ENCODE results near the gene TMPRSS9.

The TMPRSS9 gene

DNA sequence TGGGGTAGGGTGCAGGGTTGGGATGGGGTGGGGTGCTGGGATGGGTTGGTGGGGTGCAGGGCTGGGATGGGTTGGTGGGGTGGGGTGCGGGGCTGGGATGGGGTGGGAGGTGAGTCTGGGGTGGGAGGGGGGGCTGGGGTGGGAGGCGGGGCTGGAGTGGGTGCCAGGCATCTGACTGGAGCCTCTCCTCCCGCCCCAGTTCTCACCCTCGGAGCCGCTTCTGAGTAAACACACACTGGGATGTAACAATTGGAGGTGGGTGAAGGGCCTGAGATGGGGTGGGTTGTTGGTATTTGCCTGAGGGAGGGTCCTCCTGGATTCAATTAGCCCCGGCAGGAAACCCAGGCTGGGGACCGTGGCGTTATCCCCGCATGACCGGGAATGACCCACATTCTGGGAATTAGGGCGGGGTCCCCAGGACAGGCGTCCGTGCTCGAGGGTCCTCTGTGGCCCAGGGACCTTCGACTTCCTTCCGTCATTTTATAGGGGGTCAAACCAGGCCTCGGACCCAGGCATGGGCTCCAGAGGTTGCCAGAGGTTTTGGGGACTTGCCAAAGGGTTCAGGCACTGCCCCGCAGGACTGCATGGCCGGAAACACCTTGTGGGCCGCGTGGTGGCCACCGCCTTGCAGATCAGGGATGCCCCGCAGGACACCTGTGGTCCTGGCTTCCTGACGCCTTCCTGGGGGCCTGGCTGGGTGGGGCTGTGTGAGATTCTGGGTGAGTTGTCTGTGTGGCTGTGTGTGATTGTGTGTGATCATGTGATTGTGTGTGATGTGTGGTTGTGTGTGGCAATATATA lies 1.4 kb downstream of the TMPRSS9 start:
- DNase-seq (ENCODE audit: low read depth), result no peak

GRCh38 chr19:2362046-2362969 lies 2.2 kb downstream of the TMPRSS9 start:
- DNase-seq (ENCODE audit: low read depth), result no peak

DNA sequence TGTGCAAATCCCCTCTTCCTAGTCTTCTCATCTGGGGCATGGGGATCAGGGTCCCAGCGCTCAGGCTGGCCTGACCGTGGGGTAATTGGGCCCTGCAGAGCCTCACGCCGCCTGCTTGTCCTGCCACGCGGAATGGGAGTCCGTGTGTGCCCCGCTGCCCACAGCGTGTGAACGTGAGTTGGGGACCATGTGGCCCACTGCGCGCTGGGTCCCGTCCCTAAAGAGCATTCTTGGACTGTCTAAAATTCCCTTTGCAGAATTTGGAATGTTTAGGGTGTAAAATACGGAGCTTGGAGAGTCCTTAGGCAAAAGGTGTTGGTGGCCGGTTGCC lies 2.9 kb downstream of the TMPRSS9 start:
- DNase-seq (ENCODE audit: low read depth), result no peak

- no peak for DNase-seq (ENCODE audit: low read depth)
These were observed 3.4 kb downstream of the TMPRSS9 start for GRCh38 chr19:2363419-2363818.

DNA sequence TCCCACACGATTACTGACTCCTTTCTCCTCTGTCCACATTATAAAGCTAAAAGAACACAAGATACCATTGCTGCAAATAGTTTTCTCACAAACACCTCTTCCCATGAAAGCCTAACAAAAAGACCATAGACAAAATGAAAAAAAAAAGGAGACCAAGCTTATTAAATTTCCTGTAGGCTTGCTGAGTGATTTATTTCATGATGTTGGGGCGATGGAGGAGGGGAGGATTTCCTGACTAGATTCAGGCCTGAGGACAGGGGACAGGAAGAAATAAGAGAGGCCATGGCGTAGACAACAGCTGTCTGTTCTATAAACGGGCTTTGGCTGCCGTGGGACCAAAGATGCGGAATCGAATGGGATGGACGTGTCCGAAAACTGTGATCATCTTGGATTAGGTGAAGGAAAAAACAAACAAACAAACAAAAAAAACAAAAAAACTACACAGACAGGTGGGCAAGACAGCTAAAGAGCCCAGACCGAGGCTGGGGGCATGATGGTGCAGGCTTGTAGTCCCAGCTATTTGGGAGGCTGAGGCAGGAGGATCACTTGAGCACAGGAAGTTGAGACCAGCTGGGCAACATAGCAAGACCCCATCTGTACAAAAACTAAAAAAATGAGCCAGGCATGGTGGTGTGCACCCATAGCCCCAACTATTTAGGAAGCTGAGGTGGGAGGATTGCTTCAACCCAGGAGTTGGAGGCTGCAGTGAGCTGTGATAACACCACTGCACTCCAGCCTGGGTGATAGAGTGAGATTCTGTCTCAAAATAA lies 5.3 kb downstream of the TMPRSS9 start:
- DNase-seq (ENCODE audit: low read depth), result no peak

DNA sequence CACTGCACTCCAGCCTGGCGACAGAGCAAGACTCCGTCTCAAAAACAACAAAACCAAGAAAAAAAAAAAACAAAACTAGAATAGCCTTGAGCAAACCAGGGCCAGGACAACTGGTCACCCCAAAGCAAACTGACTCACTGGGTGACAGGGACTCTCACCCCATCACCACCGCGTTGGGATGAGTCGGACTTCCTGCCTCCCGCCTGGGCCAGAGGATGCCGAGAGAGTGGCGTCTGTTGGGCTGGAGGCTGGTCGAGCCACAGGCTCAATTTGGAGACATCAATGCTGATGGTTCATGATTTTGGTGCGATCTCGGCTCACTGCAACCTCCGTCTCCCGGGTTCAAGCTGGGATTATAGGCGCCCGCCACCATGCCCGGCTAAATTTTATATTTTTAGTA lies 11.6 kb downstream of the TMPRSS9 start:
- DNase-seq (ENCODE audit: low read depth), result no peak

- DNase-seq (ENCODE audit: low read depth), result no peak
These were observed 12.1 kb downstream of the TMPRSS9 start for GRCh38 chr19:2372076-2372612.

DNA sequence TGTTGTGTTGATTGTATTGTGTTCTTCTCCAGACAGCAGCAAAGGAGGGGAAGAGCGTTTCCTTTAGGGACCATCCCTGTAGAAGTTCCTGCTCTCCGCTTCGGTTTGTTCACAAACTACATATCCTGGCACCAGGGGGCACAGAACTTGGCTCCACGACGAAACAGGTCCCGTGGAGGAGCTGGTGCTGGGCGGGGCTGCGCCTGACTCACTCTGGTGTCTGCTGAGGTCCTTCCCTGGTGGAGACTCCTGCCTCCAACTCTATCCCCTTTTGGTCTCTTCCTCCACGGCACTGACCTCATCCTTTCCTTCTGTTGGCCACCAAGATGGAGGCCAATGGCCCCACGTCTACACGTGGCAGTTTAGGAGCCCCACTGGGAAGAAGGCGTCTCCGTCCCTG lies 14.7 kb downstream of the TMPRSS9 start:
- DNase-seq (ENCODE audit: low read depth), result no peak

DNA sequence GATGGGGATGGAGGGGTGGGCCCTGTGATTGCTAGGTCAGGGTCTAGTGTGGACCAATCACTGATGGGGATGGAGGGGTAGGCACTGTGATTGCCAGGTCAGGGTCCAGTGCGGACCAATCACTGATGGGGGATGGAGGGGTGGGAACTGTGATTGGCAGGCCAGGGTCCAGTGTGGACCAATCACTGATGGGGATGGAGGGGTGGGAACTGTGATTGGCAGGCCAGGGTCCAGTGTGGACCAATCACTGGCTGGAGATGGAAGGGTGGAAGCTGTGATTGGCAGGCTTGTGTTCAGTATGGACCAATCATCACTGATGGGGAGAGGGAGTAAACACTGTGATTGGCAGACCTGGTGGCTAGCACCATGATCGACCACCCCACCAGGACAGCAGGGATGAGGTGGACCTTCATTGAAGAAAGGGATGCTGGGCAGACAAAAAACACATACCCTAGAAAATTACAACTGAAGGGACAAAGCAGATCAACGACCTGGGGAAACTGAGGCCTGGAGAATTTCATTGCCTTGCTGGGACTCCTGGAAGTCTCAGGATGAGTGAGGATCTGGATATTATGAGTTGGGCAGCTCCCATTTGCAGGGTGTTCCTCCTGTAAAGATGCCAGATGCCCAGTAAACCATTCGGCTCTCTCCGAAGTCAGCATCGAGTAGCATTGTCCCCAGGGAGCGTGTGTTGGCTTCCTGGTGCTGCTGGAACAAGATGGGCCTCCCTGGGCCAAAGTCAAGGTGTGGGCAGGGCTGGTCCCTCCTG lies 15.5 kb downstream of the TMPRSS9 start:
- no peak for DNase-seq (ENCODE audit: low read depth)

- no peak for DNase-seq (ENCODE audit: low read depth)
These were observed 16.9 kb downstream of the TMPRSS9 start for GRCh38 chr19:2376784-2377519.

DNA sequence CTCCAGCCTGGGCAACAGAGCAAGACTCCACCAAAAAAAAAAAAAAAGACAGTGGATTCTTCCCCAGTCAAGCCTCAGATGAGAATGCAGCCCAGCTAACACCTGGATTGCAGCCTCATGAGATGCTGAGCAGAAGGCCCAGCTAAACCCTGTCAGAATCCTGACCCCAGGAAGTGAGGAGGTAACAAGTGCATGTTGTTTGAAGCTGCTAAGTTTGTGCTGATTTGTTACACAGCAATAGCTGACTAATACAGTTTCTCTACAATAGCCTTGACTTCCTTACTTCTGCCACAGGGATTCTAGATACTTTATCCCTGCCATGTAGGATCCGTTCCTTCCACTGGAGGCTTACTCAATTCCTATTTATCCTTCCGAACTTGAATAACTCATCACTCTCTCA lies 20.5 kb downstream of the TMPRSS9 start:
- DNase-seq (ENCODE audit: low read depth), result no peak

DNA sequence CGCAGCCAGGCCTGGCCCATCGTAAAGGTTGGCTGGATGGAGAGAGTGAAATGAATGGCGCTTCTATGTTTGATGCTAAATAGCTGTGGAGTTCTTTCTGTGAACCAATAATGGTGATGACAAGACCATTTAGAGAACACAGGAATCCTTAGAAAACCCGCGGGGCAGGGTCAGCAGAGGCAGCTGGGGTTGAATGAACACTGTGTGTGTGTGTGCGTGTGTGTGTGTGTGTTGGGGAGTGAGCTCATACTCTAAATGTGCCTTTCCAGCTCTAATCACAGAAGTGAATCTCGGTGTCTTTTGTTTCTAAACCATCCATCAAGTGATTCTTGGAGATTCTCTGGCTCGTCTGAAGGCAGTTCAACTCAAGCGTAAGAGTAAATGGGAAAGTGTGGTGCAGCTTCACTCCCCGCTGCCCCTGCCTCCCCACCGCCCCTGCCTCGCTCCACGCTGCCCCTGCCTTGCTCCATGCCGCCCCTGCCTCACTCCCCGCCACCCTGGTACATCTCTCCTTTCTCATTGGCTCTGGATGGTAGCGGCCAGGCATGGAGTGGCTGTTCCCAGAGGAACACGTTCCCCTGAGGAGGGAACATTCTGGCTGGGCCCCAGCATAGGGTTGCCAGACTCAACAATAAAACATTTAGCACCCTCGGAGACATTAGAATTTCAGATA lies 21.2 kb downstream of the TMPRSS9 start:
- no peak for DNase-seq (ENCODE audit: low read depth)

DNA sequence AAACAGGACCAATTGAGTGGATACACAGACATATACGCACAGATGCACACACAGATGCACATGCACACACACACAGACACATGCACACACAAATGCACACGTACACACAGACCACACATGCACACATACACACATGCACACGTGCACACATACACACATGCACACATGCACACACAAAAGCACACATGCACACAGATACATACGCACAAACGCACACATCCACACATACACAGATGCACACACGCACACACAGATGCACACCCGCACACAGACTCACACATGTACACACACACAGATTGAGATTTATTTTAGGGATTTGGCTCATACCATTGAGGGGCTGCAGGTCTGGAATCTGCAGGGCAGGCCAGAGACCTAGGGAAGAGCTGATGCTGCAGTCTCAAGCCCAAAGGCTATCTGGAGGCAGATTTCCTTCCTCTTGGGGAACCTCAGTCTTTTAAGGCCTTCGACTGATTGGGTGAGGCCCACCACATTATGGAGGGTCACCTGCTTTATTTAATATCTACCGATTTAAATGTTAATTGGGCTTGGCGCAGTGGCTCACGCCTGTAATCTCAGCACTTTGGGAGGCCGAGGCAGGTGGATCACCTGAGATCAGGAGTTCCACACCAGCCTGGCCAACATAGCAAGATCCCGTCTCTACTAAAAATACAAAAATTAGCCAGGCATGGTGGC lies 22.6 kb downstream of the TMPRSS9 start:
- no peak for DNase-seq (ENCODE audit: low read depth)

- no peak for DNase-seq (ENCODE audit: low read depth)
These were observed 25.1 kb downstream of the TMPRSS9 start for GRCh38 chr19:2385053-2385721.

- no peak for DNase-seq (ENCODE audit: low read depth)
These were observed 27.6 kb downstream of the TMPRSS9 start for GRCh38 chr19:2387367-2388288.

GRCh38 chr19:2389594-2389993 lies 29.5 kb downstream of the TMPRSS9 start:
- no peak for DNase-seq (ENCODE audit: low read depth)

GRCh38 chr19:2391118-2391725 lies 31.2 kb downstream of the TMPRSS9 start:
- no peak for DNase-seq (ENCODE audit: low read depth)
